ENCODE results near the gene TBC1D9B.

Gene TBC1D9B

GRCh38 chr5:179822444-179822990 is 85.2 kb downstream of the TBC1D9B start:
- Histone ChIP-seq H3K9me2 (replicated peaks; ENCODE audit: control insufficient read depth, low read length) (no peaks in the 10 kb centered on the region), H3K9me3 (ENCODE audit: control insufficient read depth, insufficient read depth, low read length) (no peaks in the 10 kb centered on the region), H4K20me1 (ENCODE audit: control insufficient read depth, insufficient read depth, low read depth, low read length) (peaks cover 12% of the 10 kb centered on the region; the same call in 1 of the 2 replicates), H3K27me3 (ENCODE audit: control insufficient read depth, low read length) (no peaks in the 10 kb centered on the region), H3K79me2 (ENCODE audit: control insufficient read depth, low read length) (peaks cover 27% of the 10 kb centered on the region), H3F3A (ENCODE audit: control insufficient read depth, insufficient read depth) (peaks cover 8% of the 10 kb centered on the region; the same call in 1 of the 2 replicates), H3K4me1 (ENCODE audit: control insufficient read depth, low read length) (peaks cover 37% of the 10 kb centered on the region), H3K36me3 (ENCODE audit: control insufficient read depth, low read length) (peaks cover 49% of the 10 kb centered on the region), H3K4me3 (ENCODE audit: low read length) (peak overlapping the region; percentile 75; the same call in 1 of the 2 replicates), H3K27ac (ENCODE audit: low read depth, low read length) (no peak overlapping the region), H3K4me2 (ENCODE audit: low read length) (peak overlapping the region; percentile 98)
- TF ChIP-seq EZH2phosphoT487 (IDR thresholded peaks at IDR 0.05; ENCODE audit: borderline replicate concordance, low read length): no peak
- TF ChIP-seq, protein P1, sequence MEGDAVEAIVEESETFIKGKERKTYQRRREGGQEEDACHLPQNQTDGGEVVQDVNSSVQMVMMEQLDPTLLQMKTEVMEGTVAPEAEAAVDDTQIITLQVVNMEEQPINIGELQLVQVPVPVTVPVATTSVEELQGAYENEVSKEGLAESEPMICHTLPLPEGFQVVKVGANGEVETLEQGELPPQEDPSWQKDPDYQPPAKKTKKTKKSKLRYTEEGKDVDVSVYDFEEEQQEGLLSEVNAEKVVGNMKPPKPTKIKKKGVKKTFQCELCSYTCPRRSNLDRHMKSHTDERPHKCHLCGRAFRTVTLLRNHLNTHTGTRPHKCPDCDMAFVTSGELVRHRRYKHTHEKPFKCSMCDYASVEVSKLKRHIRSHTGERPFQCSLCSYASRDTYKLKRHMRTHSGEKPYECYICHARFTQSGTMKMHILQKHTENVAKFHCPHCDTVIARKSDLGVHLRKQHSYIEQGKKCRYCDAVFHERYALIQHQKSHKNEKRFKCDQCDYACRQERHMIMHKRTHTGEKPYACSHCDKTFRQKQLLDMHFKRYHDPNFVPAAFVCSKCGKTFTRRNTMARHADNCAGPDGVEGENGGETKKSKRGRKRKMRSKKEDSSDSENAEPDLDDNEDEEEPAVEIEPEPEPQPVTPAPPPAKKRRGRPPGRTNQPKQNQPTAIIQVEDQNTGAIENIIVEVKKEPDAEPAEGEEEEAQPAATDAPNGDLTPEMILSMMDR (IDR thresholded peaks at IDR 0.05; ENCODE audit: low read depth, low read length, poor library complexity, severe bottlenecking): no peak

GRCh38 chr5:179822059-179822432 is 85.7 kb downstream of the TBC1D9B start:
- Histone ChIP-seq H3K27me3 (ENCODE audit: control insufficient read depth, low read length) (no peaks in the 10 kb centered on the region), H3K9me3 (ENCODE audit: control insufficient read depth, insufficient read depth, low read length) (no peaks in the 10 kb centered on the region), H4K20me1 (ENCODE audit: control insufficient read depth, insufficient read depth, low read depth, low read length) (peaks cover 12% of the 10 kb centered on the region; the same call in 1 of the 2 replicates), H3K27ac (ENCODE audit: low read depth, low read length) (no peak overlapping the region), H3K4me1 (ENCODE audit: control insufficient read depth, low read length) (peaks cover 37% of the 10 kb centered on the region), H3F3A (ENCODE audit: control insufficient read depth, insufficient read depth) (peaks cover 8% of the 10 kb centered on the region; the same call in 1 of the 2 replicates), H3K36me3 (ENCODE audit: control insufficient read depth, low read length) (peaks cover 46% of the 10 kb centered on the region), H3K9me2 (replicated peaks; ENCODE audit: control insufficient read depth, low read length) (no peaks in the 10 kb centered on the region), H3K4me2 (ENCODE audit: low read length) (peak overlapping the region; percentile 98), H3K4me3 (ENCODE audit: low read length) (peak overlapping the region; percentile 75), H3K79me2 (ENCODE audit: control insufficient read depth, low read length) (peaks cover 27% of the 10 kb centered on the region)
- TF ChIP-seq EZH2phosphoT487 (IDR thresholded peaks at IDR 0.05; ENCODE audit: borderline replicate concordance, low read length): no peak
- TF ChIP-seq, protein P1 (IDR thresholded peaks at IDR 0.05; ENCODE audit: low read depth, low read length, poor library complexity, severe bottlenecking): no peak

- peaks cover 42% of the 10 kb centered on the region for H3K36me3 ChIP-seq (ENCODE audit: control insufficient read depth, low read length)
- H3K4me2 ChIP-seq (ENCODE audit: low read length): peak overlapping the region; percentile 98
- H3K4me1 ChIP-seq (ENCODE audit: control insufficient read depth, low read length): peaks cover 37% of the 10 kb centered on the region
- peak overlapping the region; percentile 64 for H3K27ac ChIP-seq (ENCODE audit: low read depth, low read length)
- H3K79me2 ChIP-seq (ENCODE audit: control insufficient read depth, low read length): peaks cover 27% of the 10 kb centered on the region
- H4K20me1 ChIP-seq (ENCODE audit: control insufficient read depth, insufficient read depth, low read depth, low read length): peaks cover 12% of the 10 kb centered on the region; the same call in 1 of the 2 replicates
- no peak for TF ChIP-seq EZH2phosphoT487 (IDR thresholded peaks at IDR 0.05; ENCODE audit: borderline replicate concordance, low read length)
- peaks cover 8% of the 10 kb centered on the region; the same call in 1 of the 2 replicates for H3F3A ChIP-seq (ENCODE audit: control insufficient read depth, insufficient read depth)
- no peaks in the 10 kb centered on the region for H3K27me3 ChIP-seq (ENCODE audit: control insufficient read depth, low read length)
- H3K4me3 ChIP-seq (ENCODE audit: low read length): peak overlapping the region; percentile 75
- no peaks in the 10 kb centered on the region for H3K9me2 ChIP-seq (replicated peaks; ENCODE audit: control insufficient read depth, low read length)
- H3K9me3 ChIP-seq (ENCODE audit: control insufficient read depth, insufficient read depth, low read length): no peaks in the 10 kb centered on the region
Measured at GRCh38 chr5:179821298-179822058, 86.2 kb downstream of the TBC1D9B start.

Data from DOHH2 (cell line).